K562 (cell line): ENCODE data around the gene TBC1D3I.
"Not testable (repeated sequence)": the region's sequence is repeated elsewhere in the genome, so short reads cannot be mapped to it uniquely, and the experiment has no call there.

Experiments used
- CTCF ChIP-seq, 3 experiments: IDR thresholded peaks in 2 of 3; conservative IDR thresholded peaks in 1 of 3; 2 replicates each; pipeline ENCODE4 v1.5.1; 2011 to 2012; ENCODE audit warnings: low read length in 3 of 3, mild to moderate bottlenecking in 3 of 3, control low read depth in 2 of 3, improper control_type of control experiment in 1 of 3, inconsistent platforms in 1 of 3, low read depth in 1 of 3, mixed read lengths in 1 of 3, moderate library complexity in 1 of 3; ENCODE audit not compliant: insufficient read depth in 2 of 3
- JUN ChIP-seq, 2 experiments: sonication (generic) in 1 of 2; formaldehyde crosslinking in 1 of 2; IDR thresholded peaks; 2 replicates each; pipeline versions ENCODE4 v1.6.1 to v1.8.0; 2012 to 2022; ENCODE audit warnings: borderline replicate concordance in 2 of 2, mild to moderate bottlenecking in 2 of 2, improper control_type of control experiment in 1 of 2, low read depth in 1 of 2, low read length in 1 of 2, missing genetic modification reagents in 1 of 2
- KLF6 ChIP-seq: fragments of 250-450 bp; sonication (Bioruptor Pico); IDR thresholded peaks from 2 replicates; pipeline ENCODE4 v1.4.0; 2020; ENCODE audit warnings: mild to moderate bottlenecking, moderate library complexity, borderline replicate concordance
- NFIC ChIP-seq: fragments of 450-650 bp; IDR thresholded peaks from 2 replicates; pipeline ENCODE4 v1.6.1; 2017; ENCODE audit warnings: mild to moderate bottlenecking, inconsistent platforms
- PHF8 ChIP-seq: fragments of 200-600 bp; sonication (generic); IDR thresholded peaks from 2 replicates; pipeline ENCODE4 v1.6.1; 2012; ENCODE audit warnings: mixed run types, mild to moderate bottlenecking, inconsistent platforms, low read length, moderate library complexity, borderline replicate concordance
- PTBP1 ChIP-seq: fragments of 200-400 bp; formaldehyde crosslinking; IDR thresholded peaks from 2 replicates; pipeline ENCODE4 v1.6.1; 2017; ENCODE audit warnings: low read depth, low read length

- not testable (repeated sequence) for TF ChIP-seq JUN (IDR thresholded peaks at IDR 0.05; ENCODE audit: borderline replicate concordance, low read depth, low read length); JUN (CRISPR knock-in tag; IDR thresholded peaks at IDR 0.05; ENCODE audit: borderline replicate concordance); NFIC; KLF6 (CRISPR knock-in tag); CTCF (IDR thresholded peaks at IDR 0.05 in 2 of 3, conservative IDR thresholded peaks at IDR 0.05 in 1 of 3; ENCODE audit: insufficient read depth in 2 of 3, low read depth in 1 of 3, low read length in 3 of 3); PHF8; PTBP1
Observed at GRCh38 chr17:36242046-36242445, 22.3 kb downstream of the TBC1D3I start.
